ENCODE data around the gene ALDH7A1. TPM values are rescaled to one million over a fixed set of nuclear protein-coding genes. Genes with fewer than 3 reads are reported as not detected.
A peak's percentile ranks its signal among the peaks of the same experiment; 100 is the strongest.
"Not testable (repeated sequence)": the region's sequence is repeated elsewhere in the genome, so short reads cannot be mapped to it uniquely, and the experiment has no call there.

ALDH7A1 gene
- total RNA-seq, 2 donors from 2014 or later, result 4.8 to 5.8 TPM

GRCh38 chr5:126587551-126588390 is 7.2 kb downstream of the ALDH7A1 start:
- ATAC-seq (replicated peaks in 1 of 2), result no peak
- no peak for DNase-seq
- Mint-ChIP-seq H3K4me3 (no peak overlapping the region), H3K27ac (no peak overlapping the region), H3K9me3 (no peaks in the 10 kb centered on the region), H3K4me1 (ENCODE audit: low read depth) (no peaks in the 10 kb centered on the region), H3K36me3 (ENCODE audit: insufficient read depth in 2 of 2) (no peaks in the 10 kb centered on the region), H3K27me3 (ENCODE audit: low read depth) (no peaks in the 10 kb centered on the region)

GRCh38 chr5:126583761-126584160 is 11.3 kb downstream of the ALDH7A1 start:
- ATAC-seq (replicated peaks in 1 of 2) (no peak), DNase-seq (no peak)
- no peak overlapping the region for H3K27ac Mint-ChIP-seq
- H3K36me3 Mint-ChIP-seq (ENCODE audit: insufficient read depth in 2 of 2), result no peaks in the 10 kb centered on the region
- no peaks in the 10 kb centered on the region for H3K27me3 Mint-ChIP-seq (ENCODE audit: low read depth)
- no peak overlapping the region for H3K4me3 Mint-ChIP-seq
- H3K4me1 Mint-ChIP-seq (ENCODE audit: low read depth), result no peaks in the 10 kb centered on the region
- no peaks in the 10 kb centered on the region for H3K9me3 Mint-ChIP-seq

GRCh38 chr5:126579716-126580115 is 15.3 kb downstream of the ALDH7A1 start:
- H3K27me3 Mint-ChIP-seq (ENCODE audit: low read depth), result no peaks in the 10 kb centered on the region
- H3K36me3 Mint-ChIP-seq (ENCODE audit: insufficient read depth in 2 of 2), result no peaks in the 10 kb centered on the region
- H3K27ac Mint-ChIP-seq, result no peak overlapping the region
- no peaks in the 10 kb centered on the region for H3K4me1 Mint-ChIP-seq (ENCODE audit: low read depth)
- no peak overlapping the region for H3K4me3 Mint-ChIP-seq
- no peak for ATAC-seq (replicated peaks in 1 of 2)
- DNase-seq, result no peak
- H3K9me3 Mint-ChIP-seq, result no peaks in the 10 kb centered on the region

- no peak for ATAC-seq (replicated peaks in 1 of 2)
- H3K36me3 Mint-ChIP-seq (ENCODE audit: insufficient read depth in 2 of 2), result no peaks in the 10 kb centered on the region
- no peaks in the 10 kb centered on the region for H3K27me3 Mint-ChIP-seq (ENCODE audit: low read depth)
- H3K27ac Mint-ChIP-seq, result no peak overlapping the region
- no peaks in the 10 kb centered on the region for H3K4me1 Mint-ChIP-seq (ENCODE audit: low read depth)
- DNase-seq, result no peak
- no peaks in the 10 kb centered on the region for H3K9me3 Mint-ChIP-seq
- no peak overlapping the region for H3K4me3 Mint-ChIP-seq
Measured at GRCh38 chr5:126577415-126577814, 17.6 kb downstream of the ALDH7A1 start.

GRCh38 chr5:126576974-126577373 is 18.0 kb downstream of the ALDH7A1 start:
- Mint-ChIP-seq H3K4me3 (no peak overlapping the region), H3K4me1 (ENCODE audit: low read depth) (no peaks in the 10 kb centered on the region), H3K27ac (no peak overlapping the region), H3K36me3 (ENCODE audit: insufficient read depth in 2 of 2) (no peaks in the 10 kb centered on the region), H3K9me3 (no peaks in the 10 kb centered on the region), H3K27me3 (ENCODE audit: low read depth) (no peaks in the 10 kb centered on the region)
- no peak for DNase-seq
- no peak for ATAC-seq (replicated peaks in 1 of 2)

GRCh38 chr5:126575644-126576043 is 19.4 kb downstream of the ALDH7A1 start:
- no peaks in the 10 kb centered on the region for H3K4me1 Mint-ChIP-seq (ENCODE audit: low read depth)
- no peak for DNase-seq
- no peak for ATAC-seq (replicated peaks in 1 of 2)
- no peaks in the 10 kb centered on the region for H3K27me3 Mint-ChIP-seq (ENCODE audit: low read depth)
- H3K4me3 Mint-ChIP-seq, result no peak overlapping the region
- H3K9me3 Mint-ChIP-seq, result no peaks in the 10 kb centered on the region
- H3K27ac Mint-ChIP-seq, result no peak overlapping the region
- no peaks in the 10 kb centered on the region for H3K36me3 Mint-ChIP-seq (ENCODE audit: insufficient read depth in 2 of 2)

GRCh38 chr5:126568206-126568755 is 26.7 kb downstream of the ALDH7A1 start:
- no peak overlapping the region for H3K4me3 Mint-ChIP-seq
- no peaks in the 10 kb centered on the region for H3K27me3 Mint-ChIP-seq (ENCODE audit: low read depth)
- H3K36me3 Mint-ChIP-seq (ENCODE audit: insufficient read depth in 2 of 2), result no peaks in the 10 kb centered on the region
- H3K27ac Mint-ChIP-seq, result no peak overlapping the region
- no peaks in the 10 kb centered on the region for H3K9me3 Mint-ChIP-seq
- H3K4me1 Mint-ChIP-seq (ENCODE audit: low read depth), result no peaks in the 10 kb centered on the region
- DNase-seq (no peak), ATAC-seq (replicated peaks in 1 of 2) (no peak)

GRCh38 chr5:126562823-126563222 is 32.2 kb downstream of the ALDH7A1 start:
- H3K27me3 Mint-ChIP-seq (ENCODE audit: low read depth), result no peaks in the 10 kb centered on the region
- H3K36me3 Mint-ChIP-seq (ENCODE audit: insufficient read depth in 2 of 2), result no peaks in the 10 kb centered on the region
- H3K27ac Mint-ChIP-seq, result no peak overlapping the region
- H3K4me1 Mint-ChIP-seq (ENCODE audit: low read depth), result no peaks in the 10 kb centered on the region
- ATAC-seq (replicated peaks in 1 of 2) (peak in 1 of 2 donors; percentile 51), DNase-seq (no peak)
- no peaks in the 10 kb centered on the region for H3K9me3 Mint-ChIP-seq
- no peak overlapping the region for H3K4me3 Mint-ChIP-seq

GRCh38 chr5:126561908-126562307 is 33.1 kb downstream of the ALDH7A1 start:
- no peaks in the 10 kb centered on the region for H3K36me3 Mint-ChIP-seq (ENCODE audit: insufficient read depth in 2 of 2)
- H3K4me1 Mint-ChIP-seq (ENCODE audit: low read depth), result no peaks in the 10 kb centered on the region
- no peak for ATAC-seq (replicated peaks in 1 of 2)
- H3K27me3 Mint-ChIP-seq (ENCODE audit: low read depth), result no peaks in the 10 kb centered on the region
- H3K4me3 Mint-ChIP-seq, result no peak overlapping the region
- H3K27ac Mint-ChIP-seq, result no peak overlapping the region
- no peaks in the 10 kb centered on the region for H3K9me3 Mint-ChIP-seq
- DNase-seq, result no peak

- not testable (repeated sequence) for H3K4me1 Mint-ChIP-seq (ENCODE audit: low read depth); H3K36me3 Mint-ChIP-seq (ENCODE audit: insufficient read depth in 2 of 2); DNase-seq; ATAC-seq (replicated peaks in 1 of 2); H3K27me3 Mint-ChIP-seq (ENCODE audit: low read depth); H3K27ac Mint-ChIP-seq; H3K9me3 Mint-ChIP-seq; H3K4me3 Mint-ChIP-seq
Measured at GRCh38 chr5:126555101-126555500, 39.9 kb downstream of the ALDH7A1 start.

GRCh38 chr5:126552614-126553013 is 42.4 kb downstream of the ALDH7A1 start:
- Mint-ChIP-seq H3K9me3 (no peaks in the 10 kb centered on the region), H3K27ac (no peak overlapping the region), H3K27me3 (ENCODE audit: low read depth) (no peaks in the 10 kb centered on the region), H3K4me1 (ENCODE audit: low read depth) (no peaks in the 10 kb centered on the region), H3K4me3 (no peak overlapping the region), H3K36me3 (ENCODE audit: insufficient read depth in 2 of 2) (peaks cover 0 to 2% of the 10 kb centered on the region in 2 donors)
- ATAC-seq (replicated peaks in 1 of 2) (no peak), DNase-seq (peak in 1 of 2 donors; percentile 2)

GRCh38 chr5:126544087-126544740 is 50.8 kb downstream of the ALDH7A1 start:
- no peaks in the 10 kb centered on the region for H3K36me3 Mint-ChIP-seq (ENCODE audit: insufficient read depth in 2 of 2)
- DNase-seq (peak; percentile 26), ATAC-seq (replicated peaks in 1 of 2) (peak; percentile 41 to 46)
- H3K4me1 Mint-ChIP-seq (ENCODE audit: low read depth), result no peaks in the 10 kb centered on the region
- H3K4me3 Mint-ChIP-seq, result no peak overlapping the region
- H3K27me3 Mint-ChIP-seq (ENCODE audit: low read depth), result no peaks in the 10 kb centered on the region
- no peaks in the 10 kb centered on the region for H3K9me3 Mint-ChIP-seq
- H3K27ac Mint-ChIP-seq, result no peak overlapping the region

- H3K36me3 Mint-ChIP-seq (ENCODE audit: insufficient read depth in 2 of 2), result no peaks in the 10 kb centered on the region
- ATAC-seq (replicated peaks in 1 of 2), result no peak
- H3K4me3 Mint-ChIP-seq, result no peak overlapping the region
Measured at GRCh38 chr5:126543660-126544059, 51.4 kb downstream of the ALDH7A1 start.

More at GRCh38 chr5:126543660-126544059, 51.4 kb downstream of the ALDH7A1 start:
- no peak for DNase-seq
- no peak overlapping the region for H3K27ac Mint-ChIP-seq
- H3K9me3 Mint-ChIP-seq, result no peaks in the 10 kb centered on the region
- H3K27me3 Mint-ChIP-seq (ENCODE audit: low read depth), result no peaks in the 10 kb centered on the region
- H3K4me1 Mint-ChIP-seq (ENCODE audit: low read depth), result no peaks in the 10 kb centered on the region

Data from activated T-cell treated with anti-CD3 and anti-CD28 coated beads, Interleukin-2, amount 50 U/mL, for 72 hours (primary cell).